Vagina (tissue), 2 donors: ENCODE results near the gene PPP1R2. TPM values are rescaled to one million over a fixed set of nuclear protein-coding genes. Genes with fewer than 3 reads are reported as not detected.

Experiments used
- DNase-seq, 2 donors: peaks; one replicate each; pipeline ENCODE4 v3.0.0-alpha.2; 2017; ENCODE audit errors: extremely low spot score in 2 of 2
- H3K27ac ChIP-seq: fragments of 200-600 bp; sonication (generic); one replicate; pipeline ENCODE4 v1.5.1; 2019
- H3K27me3 ChIP-seq: fragments of 200-600 bp; sonication (generic); one replicate; pipeline ENCODE4 v1.5.1; 2019
- H3K36me3 ChIP-seq, 2 donors: fragments of 200-600 bp; sonication (generic); one replicate each; pipeline ENCODE4 v1.5.1; 2017 to 2019
- H3K4me1 ChIP-seq: fragments of 200-600 bp; sonication (generic); one replicate; pipeline ENCODE4 v1.5.1; 2019
- H3K4me3 ChIP-seq, 2 donors: fragments of 200-600 bp; sonication (generic); 1 replicate in 1 of 2; 2 replicates in 1 of 2; pipeline ENCODE4 v1.5.1; 2016 to 2019
- H3K9me3 ChIP-seq: fragments of 200-600 bp; sonication (generic); one replicate; pipeline ENCODE4 v1.5.1; 2019
- POLR2A ChIP-seq, 2 donors: fragments of 450-650 bp; IDR thresholded peaks; one replicate each; pipeline ENCODE4 v1.6.1; 2017; ENCODE audit warnings: antibody characterized with exemption in 2 of 2, mild to moderate bottlenecking in 2 of 2, moderate library complexity in 2 of 2
- POLR2AphosphoS5 ChIP-seq, 2 donors: sonication (generic); formaldehyde crosslinking; IDR thresholded peaks; one replicate each; pipeline ENCODE4 v1.9.0; 2017; ENCODE audit warnings: antibody characterized with exemption in 2 of 2, mild to moderate bottlenecking in 2 of 2, low read depth in 1 of 2; ENCODE audit not compliant: insufficient read depth in 1 of 2
- intact Hi-C: fragments of 100-400 bp; cut with DNase I; formaldehyde crosslinking; loops from one replicate; pipeline ENCODE4 v1.15.1; 2023
- total RNA-seq: library from RNA; depleted of rRNA; stranded (reverse); fragments of >200 nt; gene quantifications from one replicate; pipeline ENCODE4 v1.2.3, GENCODE V29; 2016
- TF ChIP-seq, protein P1 (sequence below), 3 experiments: fragments of 450-650 bp in 2 of 3; fragments of 200-600 bp in 1 of 3; sonication (generic) in 1 of 3; IDR thresholded peaks; one replicate each; pipeline ENCODE4 v1.5.1; 2017 to 2019; ENCODE audit warnings: antibody characterized with exemption in 3 of 3, mild to moderate bottlenecking in 2 of 3, moderate library complexity in 2 of 3

PPP1R2 gene
- total RNA-seq, 1 donor from 2014 or later, result 98.0 TPM

- Histone ChIP-seq H3K27ac (no peak overlapping the region), H3K36me3 (no peaks in the 10 kb centered on the region), H3K9me3 (no peaks in the 10 kb centered on the region), H3K27me3 (no peaks in the 10 kb centered on the region), H3K4me1 (peaks cover 13% of the 10 kb centered on the region), H3K4me3 (no peak overlapping the region)
- intact Hi-C loops, result no loop called here
- no peak for DNase-seq
- no peak for TF ChIP-seq POLR2AphosphoS5 (IDR thresholded peaks at IDR 0.05; ENCODE audit: insufficient read depth in 1 of 2, low read depth in 1 of 2)
- TF ChIP-seq POLR2A (IDR thresholded peaks at IDR 0.05), result no peak
- TF ChIP-seq, protein P1, sequence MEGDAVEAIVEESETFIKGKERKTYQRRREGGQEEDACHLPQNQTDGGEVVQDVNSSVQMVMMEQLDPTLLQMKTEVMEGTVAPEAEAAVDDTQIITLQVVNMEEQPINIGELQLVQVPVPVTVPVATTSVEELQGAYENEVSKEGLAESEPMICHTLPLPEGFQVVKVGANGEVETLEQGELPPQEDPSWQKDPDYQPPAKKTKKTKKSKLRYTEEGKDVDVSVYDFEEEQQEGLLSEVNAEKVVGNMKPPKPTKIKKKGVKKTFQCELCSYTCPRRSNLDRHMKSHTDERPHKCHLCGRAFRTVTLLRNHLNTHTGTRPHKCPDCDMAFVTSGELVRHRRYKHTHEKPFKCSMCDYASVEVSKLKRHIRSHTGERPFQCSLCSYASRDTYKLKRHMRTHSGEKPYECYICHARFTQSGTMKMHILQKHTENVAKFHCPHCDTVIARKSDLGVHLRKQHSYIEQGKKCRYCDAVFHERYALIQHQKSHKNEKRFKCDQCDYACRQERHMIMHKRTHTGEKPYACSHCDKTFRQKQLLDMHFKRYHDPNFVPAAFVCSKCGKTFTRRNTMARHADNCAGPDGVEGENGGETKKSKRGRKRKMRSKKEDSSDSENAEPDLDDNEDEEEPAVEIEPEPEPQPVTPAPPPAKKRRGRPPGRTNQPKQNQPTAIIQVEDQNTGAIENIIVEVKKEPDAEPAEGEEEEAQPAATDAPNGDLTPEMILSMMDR (IDR thresholded peaks at IDR 0.05), result no peak
Observed at GRCh38 chr3:195579281-195579680, 36.2 kb upstream of the PPP1R2 start.

DNA sequence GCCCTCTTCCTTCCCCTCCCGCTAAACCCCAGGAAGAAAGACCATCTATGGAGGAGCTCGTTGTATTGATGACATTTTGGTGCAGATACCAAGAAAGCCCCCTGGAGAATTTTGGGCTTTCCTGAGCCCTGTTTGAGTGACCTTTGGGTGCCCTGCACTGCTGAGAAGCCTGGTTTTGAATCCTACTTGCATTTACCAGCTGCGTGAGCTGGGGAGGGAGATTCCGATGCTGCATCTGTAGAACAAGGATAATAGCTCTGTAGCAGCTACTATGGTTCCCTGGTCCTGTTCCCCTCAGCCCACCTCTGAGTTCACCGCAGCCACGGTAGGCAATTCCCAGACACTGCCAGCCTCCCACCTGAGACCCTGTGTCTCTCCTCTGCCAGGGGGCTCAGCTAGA, 35.4 kb upstream of the PPP1R2 start:
- no peak overlapping the region for H3K27ac ChIP-seq
- no peaks in the 10 kb centered on the region for H3K9me3 ChIP-seq
- H3K4me1 ChIP-seq, result peaks cover 12% of the 10 kb centered on the region
- H3K4me3 ChIP-seq, result no peak overlapping the region
- no peaks in the 10 kb centered on the region for H3K27me3 ChIP-seq
- TF ChIP-seq POLR2A (IDR thresholded peaks at IDR 0.05) (no peak), POLR2AphosphoS5 (IDR thresholded peaks at IDR 0.05; ENCODE audit: insufficient read depth in 1 of 2, low read depth in 1 of 2) (no peak)
- TF ChIP-seq, protein P1 (IDR thresholded peaks at IDR 0.05), result no peak
- no peak for DNase-seq
- intact Hi-C loops, result no loop called here
- H3K36me3 ChIP-seq, result no peaks in the 10 kb centered on the region

DNA sequence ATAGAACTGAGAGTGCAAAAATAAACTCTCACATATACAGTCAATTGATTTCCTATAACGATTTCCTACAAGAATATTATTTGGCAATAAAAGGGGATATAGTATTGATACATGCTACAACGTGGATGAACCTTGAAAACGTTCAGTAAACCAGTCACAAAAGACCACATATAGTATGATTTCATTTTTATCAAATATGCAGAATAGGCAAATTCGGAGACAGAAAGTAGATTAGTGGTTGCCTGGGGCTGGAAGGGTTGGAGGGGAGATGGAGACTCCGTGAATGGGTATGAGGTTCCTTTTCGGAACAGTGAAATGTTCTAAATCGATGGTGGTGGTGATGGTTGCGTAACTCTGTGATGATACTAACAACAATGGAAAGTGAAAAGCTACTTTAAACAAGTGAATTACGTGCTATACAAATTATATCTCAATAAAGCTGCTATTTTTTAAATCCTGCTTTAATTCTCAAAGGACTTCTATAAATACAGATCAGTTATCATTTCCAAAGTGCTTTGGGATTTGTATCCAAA, 34.6 kb upstream of the PPP1R2 start:
- Histone ChIP-seq H3K36me3 (no peaks in the 10 kb centered on the region), H3K4me3 (no peak overlapping the region), H3K9me3 (no peaks in the 10 kb centered on the region), H3K27me3 (no peaks in the 10 kb centered on the region), H3K27ac (no peak overlapping the region), H3K4me1 (peaks cover 6% of the 10 kb centered on the region)
- TF ChIP-seq, protein P1 (IDR thresholded peaks at IDR 0.05), result no peak
- TF ChIP-seq POLR2A (IDR thresholded peaks at IDR 0.05) (no peak), POLR2AphosphoS5 (IDR thresholded peaks at IDR 0.05; ENCODE audit: insufficient read depth in 1 of 2, low read depth in 1 of 2) (no peak)
- intact Hi-C loops, result no loop called here
- no peak for DNase-seq

GRCh38 chr3:195574497-195575304, 31.6 kb upstream of the PPP1R2 start:
- no peak overlapping the region for H3K4me3 ChIP-seq
- intact Hi-C loops, result no loop called here

More at GRCh38 chr3:195574497-195575304, 31.6 kb upstream of the PPP1R2 start:
- Histone ChIP-seq H3K4me1 (no peaks in the 10 kb centered on the region), H3K27ac (no peak overlapping the region), H3K9me3 (no peaks in the 10 kb centered on the region), H3K36me3 (no peaks in the 10 kb centered on the region), H3K27me3 (no peaks in the 10 kb centered on the region)
- no peak for DNase-seq
- TF ChIP-seq, protein P1 (IDR thresholded peaks at IDR 0.05), result no peak
- no peak for TF ChIP-seq POLR2AphosphoS5 (IDR thresholded peaks at IDR 0.05; ENCODE audit: insufficient read depth in 1 of 2, low read depth in 1 of 2)
- no peak for TF ChIP-seq POLR2A (IDR thresholded peaks at IDR 0.05)
